CD14-positive monocyte (primary cell): ENCODE measurements around the gene ESRRA. TPM values are rescaled to one million over a fixed set of nuclear protein-coding genes. Genes with fewer than 3 reads are reported as not detected.

Experiments used
- DNase-seq, 3 donors: peaks; one replicate each; pipeline ENCODE4 v3.0.0-alpha.2; 2011 to 2022
- H2AFZ ChIP-seq: 2 replicates; pipeline ENCODE4 v1.6.0; 2012; ENCODE audit warnings: mild to moderate bottlenecking, low read depth, low read length, inconsistent platforms; ENCODE audit not compliant: insufficient read depth, poor library complexity, severe bottlenecking
- H3K27ac ChIP-seq, 2 donors: 1 replicate in 1 of 2; 2 replicates in 1 of 2; pipeline ENCODE4 v1.5.1; 2012 to 2013; ENCODE audit warnings: low read length in 2 of 2, control low read depth in 1 of 2, inconsistent platforms in 1 of 2, low read depth in 1 of 2, mild to moderate bottlenecking in 1 of 2
- H3K27me3 ChIP-seq, 2 donors: one replicate each; pipeline versions ENCODE4 v1.6.0 to v1.6.1; 2011 to 2013; ENCODE audit warnings: low read length in 2 of 2; ENCODE audit not compliant: control insufficient read depth in 2 of 2, insufficient read depth in 2 of 2
- H3K36me3 ChIP-seq, 2 donors: replicated peaks in 1 of 2; 1 replicate in 1 of 2; 2 replicates in 1 of 2; pipeline versions ENCODE4 v1.5.1 to v1.6.1; 2012 to 2013; ENCODE audit warnings: low read length in 2 of 2, control low read depth in 1 of 2, inconsistent platforms in 1 of 2, mild to moderate bottlenecking in 1 of 2; ENCODE audit not compliant: insufficient read depth in 2 of 2, control insufficient read depth in 1 of 2
- H3K4me1 ChIP-seq, 2 donors: 1 replicate in 1 of 2; 2 replicates in 1 of 2; pipeline versions ENCODE4 v1.5.1 to v1.6.1; 2012 to 2013; ENCODE audit warnings: low read length in 2 of 2, control low read depth in 1 of 2, inconsistent platforms in 1 of 2, mild to moderate bottlenecking in 1 of 2, moderate library complexity in 1 of 2; ENCODE audit not compliant: insufficient read depth in 2 of 2, control insufficient read depth in 1 of 2
- H3K4me2 ChIP-seq: replicated peaks from 2 replicates; pipeline ENCODE3; 2012; ENCODE audit warnings: low read length, moderate library complexity, mild to moderate bottlenecking; ENCODE audit not compliant: poor library complexity, severe bottlenecking; ENCODE audit errors: extremely low read depth
- H3K4me3 ChIP-seq, 3 experiments: fragments of 200-600 bp in 1 of 3; sonication (generic) in 1 of 3; replicated peaks in 1 of 3; 1 replicate in 2 of 3; 2 replicates in 1 of 3; pipeline ENCODE4 v1.5.1; 2011 to 2013; ENCODE audit warnings: low read length in 3 of 3, mild to moderate bottlenecking in 3 of 3, control low read depth in 2 of 3, low read depth in 2 of 3, inconsistent platforms in 1 of 3, moderate library complexity in 1 of 3
- H3K79me2 ChIP-seq: 2 replicates; pipeline ENCODE4 v1.6.0; 2012; ENCODE audit warnings: mild to moderate bottlenecking, control low read depth, inconsistent platforms, low read length, moderate library complexity; ENCODE audit not compliant: insufficient read depth
- H3K9ac ChIP-seq: 2 replicates; pipeline ENCODE4 v1.6.0; 2017; ENCODE audit warnings: low read length, mild to moderate bottlenecking; ENCODE audit not compliant: insufficient read depth, poor library complexity, severe bottlenecking
- H3K9me3 ChIP-seq, 2 donors: replicated peaks in 1 of 2; 1 replicate in 1 of 2; 2 replicates in 1 of 2; pipeline versions ENCODE4 v1.5.1 to v1.6.1; 2012 to 2013; ENCODE audit warnings: low read length in 2 of 2, control low read depth in 1 of 2; ENCODE audit not compliant: control insufficient read depth in 1 of 2, insufficient read depth in 1 of 2
- H4K20me1 ChIP-seq: 2 replicates; pipeline ENCODE4 v1.6.0; 2012; ENCODE audit warnings: mild to moderate bottlenecking, low read length, control low read depth, moderate library complexity; ENCODE audit not compliant: insufficient read depth
- H3K27ac Mint-ChIP-seq, 7 donors: one replicate each; pipeline ENCODE4 v1.8.0; 2020; ENCODE audit warnings: mild to moderate bottlenecking in 7 of 7, mixed read lengths in 7 of 7, moderate library complexity in 6 of 7, inconsistent platforms in 2 of 7
- H3K27me3 Mint-ChIP-seq, 3 donors: one replicate each; pipeline ENCODE4 v1.8.0; 2021 to 2022; ENCODE audit warnings: low read depth in 3 of 3, mild to moderate bottlenecking in 3 of 3, mixed read lengths in 3 of 3, moderate library complexity in 3 of 3, inconsistent platforms in 1 of 3
- H3K36me3 Mint-ChIP-seq, 2 donors: one replicate each; pipeline ENCODE4 v1.8.0; 2020; ENCODE audit warnings: mixed read lengths in 2 of 2, inconsistent platforms in 1 of 2, mild to moderate bottlenecking in 1 of 2
- H3K4me1 Mint-ChIP-seq: one replicate; pipeline ENCODE4 v1.8.0; 2020; ENCODE audit warnings: mild to moderate bottlenecking, mixed read lengths
- H3K4me3 Mint-ChIP-seq, 2 donors: one replicate each; pipeline ENCODE4 v1.8.0; 2020; ENCODE audit warnings: mild to moderate bottlenecking in 2 of 2, mixed read lengths in 2 of 2, moderate library complexity in 1 of 2
- H3K9me3 Mint-ChIP-seq, 7 donors: one replicate each; pipeline ENCODE4 v1.8.0; 2020 to 2022; ENCODE audit warnings: mixed read lengths in 7 of 7, mild to moderate bottlenecking in 6 of 7, moderate library complexity in 6 of 7, inconsistent platforms in 2 of 7
- whole genome bisulfite sequencing: methylation state at CpG from one replicate; pipeline ENCODE4 v1.1.5; 2013; ENCODE audit warnings: missing lambda C conversion rate; ENCODE audit not compliant: insufficient coverage; 5-methylcytosine and 5-hydroxymethylcytosine counted together
- intact Hi-C, 2 donors: fragments of 100-400 bp; cut with micrococcal nuclease; formaldehyde crosslinking; loops; one replicate each; pipeline versions ENCODE4 v1.15.0 to v1.15.1; 2023
- polyA plus RNA-seq, 3 donors: library from polyadenylated mRNA; depleted of rRNA in 1 of 3; unstranded in 2 of 3; stranded (reverse) in 1 of 3; fragments of 300-500 nt in 2 of 3; fragments of >200 nt in 1 of 3; fragmentation: Illumina TruSeq in 2 of 3; gene quantifications; 1 replicate in 2 of 3; 2 replicates in 1 of 3; pipeline ENCODE4 v1.2.3, GENCODE V29; 2012 to 2021
- TF ChIP-seq, protein P1 (sequence below): fragments of 200-600 bp; IDR thresholded peaks from one replicate; pipeline ENCODE4 v1.8.0; 2022; ENCODE audit warnings: antibody characterized with exemption, mild to moderate bottlenecking

Gene ESRRA
- polyA plus RNA-seq, 3 donors = 15.3 to 45.7 (median 18.3) TPM

GRCh38 chr11:64285885-64286800 lies 19.2 kb upstream of the ESRRA start:
- Histone ChIP-seq H3K36me3 (no peaks in the 10 kb centered on the region), H3K4me2 (peak overlapping the region; percentile 81), H4K20me1 (no peaks in the 10 kb centered on the region), H2AFZ (peak overlapping the region; percentile 84), H3K4me1 (peaks cover 20 to 24% of the 10 kb centered on the region in 2 donors), H3K9me3 (peaks cover 2 to 5% of the 10 kb centered on the region in 2 donors), H3K9ac (peak overlapping the region; percentile 79), H3K27ac (peak overlapping the region in 1 of 2 donors; percentile 91), H3K27me3 (peaks cover 10 to 14% of the 10 kb centered on the region in 2 donors), H3K4me3 (peak overlapping the region; percentile 32 to 98 (median 81)), H3K79me2 (peaks cover 5% of the 10 kb centered on the region)
- TF ChIP-seq, protein P1, sequence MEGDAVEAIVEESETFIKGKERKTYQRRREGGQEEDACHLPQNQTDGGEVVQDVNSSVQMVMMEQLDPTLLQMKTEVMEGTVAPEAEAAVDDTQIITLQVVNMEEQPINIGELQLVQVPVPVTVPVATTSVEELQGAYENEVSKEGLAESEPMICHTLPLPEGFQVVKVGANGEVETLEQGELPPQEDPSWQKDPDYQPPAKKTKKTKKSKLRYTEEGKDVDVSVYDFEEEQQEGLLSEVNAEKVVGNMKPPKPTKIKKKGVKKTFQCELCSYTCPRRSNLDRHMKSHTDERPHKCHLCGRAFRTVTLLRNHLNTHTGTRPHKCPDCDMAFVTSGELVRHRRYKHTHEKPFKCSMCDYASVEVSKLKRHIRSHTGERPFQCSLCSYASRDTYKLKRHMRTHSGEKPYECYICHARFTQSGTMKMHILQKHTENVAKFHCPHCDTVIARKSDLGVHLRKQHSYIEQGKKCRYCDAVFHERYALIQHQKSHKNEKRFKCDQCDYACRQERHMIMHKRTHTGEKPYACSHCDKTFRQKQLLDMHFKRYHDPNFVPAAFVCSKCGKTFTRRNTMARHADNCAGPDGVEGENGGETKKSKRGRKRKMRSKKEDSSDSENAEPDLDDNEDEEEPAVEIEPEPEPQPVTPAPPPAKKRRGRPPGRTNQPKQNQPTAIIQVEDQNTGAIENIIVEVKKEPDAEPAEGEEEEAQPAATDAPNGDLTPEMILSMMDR = no peak
- no peak for DNase-seq
- intact Hi-C loops = loop anchor here in 1 of 2 donors (2.0 to 5.0 kb wide), 3 partner anchors 15 to 34 kb away; partner anchors contain the start of genes CATSPERZ and PLCB3
- Mint-ChIP-seq H3K27ac (peak overlapping the region in 3 of 7 donors; percentile 25 to 54 (median 36)), H3K27me3 (peaks cover 18 to 29% (median 19%) of the 10 kb centered on the region in 3 donors), H3K4me3 (peak overlapping the region; percentile 65 to 66), H3K9me3 (peaks cover 0 to 3% (median 2%) of the 10 kb centered on the region in 7 donors), H3K4me1 (peaks cover 23% of the 10 kb centered on the region), H3K36me3 (peaks cover 14 to 19% of the 10 kb centered on the region in 2 donors)
- WGBS = 51% methylated on average over 21 of the region's 40 CpGs

GRCh38 chr11:64286801-64287159 lies 18.5 kb upstream of the ESRRA start:
- peaks cover 22% of the 10 kb centered on the region for H3K4me1 Mint-ChIP-seq
- H3K4me3 Mint-ChIP-seq = peak overlapping the region; percentile 65 to 66
- Histone ChIP-seq H3K4me1 (peaks cover 20 to 29% of the 10 kb centered on the region in 2 donors), H4K20me1 (no peaks in the 10 kb centered on the region), H2AFZ (no peak overlapping the region), H3K9ac (no peak overlapping the region), H3K79me2 (peaks cover 5% of the 10 kb centered on the region), H3K4me2 (peak overlapping the region; percentile 81), H3K36me3 (no peaks in the 10 kb centered on the region), H3K9me3 (peaks cover 4 to 5% of the 10 kb centered on the region in 2 donors), H3K27ac (no peak overlapping the region), H3K27me3 (peaks cover 12 to 16% of the 10 kb centered on the region in 2 donors), H3K4me3 (no peak overlapping the region)
- peaks cover 0 to 3% (median 2%) of the 10 kb centered on the region in 7 donors for H3K9me3 Mint-ChIP-seq
- peak overlapping the region in 2 of 7 donors; percentile 4 to 54 for H3K27ac Mint-ChIP-seq
- intact Hi-C loops = loop anchor here in 1 of 2 donors (5.0 kb wide), 1 partner anchor 34 kb away; the partner anchor contains the start of gene PLCB3
- TF ChIP-seq, protein P1 = no peak
- peaks cover 9 to 16% of the 10 kb centered on the region in 2 donors for H3K36me3 Mint-ChIP-seq
- no peak for DNase-seq
- WGBS = 92% methylated on average over 5 of the region's 9 CpGs
- peaks cover 19 to 31% (median 20%) of the 10 kb centered on the region in 3 donors for H3K27me3 Mint-ChIP-seq
